Astrocyte of the hippocampus (primary cell): ENCODE measurements around the gene IFT80.
"Not testable (repeated sequence)": the region's sequence is repeated elsewhere in the genome, so short reads cannot be mapped to it uniquely, and the experiment has no call there.

Source experiments
- DNase-seq: peaks from one replicate; pipeline ENCODE4 v3.0.0; 2011; ENCODE audit warnings: low read depth, low spot score

IFT80 gene

DNA sequence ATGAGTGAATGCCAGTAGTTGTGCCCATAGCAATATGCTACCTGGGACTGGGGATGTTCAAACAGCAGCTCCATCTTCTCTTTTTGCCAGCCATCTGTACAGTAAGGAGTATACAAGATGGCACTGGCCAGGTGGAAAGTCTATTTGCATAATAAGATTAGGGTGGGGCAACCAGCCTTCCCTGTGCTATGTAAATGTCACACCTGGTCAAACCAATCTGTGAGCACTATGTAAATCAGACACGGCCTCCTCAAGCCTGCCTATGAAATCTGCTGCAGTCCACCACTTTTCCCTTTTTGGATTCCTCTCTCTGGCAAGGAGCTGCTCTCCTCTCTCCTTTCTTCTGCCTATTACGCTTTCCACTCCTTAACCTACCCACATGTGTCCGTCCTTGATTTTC, 120.8 kb downstream of the IFT80 start:
- DNase-seq, result no peak

DNA sequence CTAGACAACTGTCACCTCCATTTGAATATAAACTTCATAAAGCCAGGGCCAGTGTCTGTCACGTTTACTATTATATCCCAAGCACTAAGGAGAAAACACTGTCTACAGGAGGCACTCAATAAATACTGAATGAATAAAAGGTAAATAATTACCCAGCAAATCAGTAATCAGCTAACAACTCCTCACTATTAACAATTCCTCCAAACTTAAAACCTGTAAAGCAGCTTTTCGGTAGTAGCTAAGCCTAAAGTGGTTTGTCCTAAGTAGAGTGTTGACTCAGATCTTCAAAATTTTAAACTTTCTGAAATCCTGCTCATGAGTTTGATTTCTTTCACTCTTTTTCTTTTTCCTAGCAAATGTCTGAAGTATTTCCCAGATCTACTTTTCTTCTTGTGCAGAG, 133.9 kb downstream of the IFT80 start:
- no peak for DNase-seq

DNA sequence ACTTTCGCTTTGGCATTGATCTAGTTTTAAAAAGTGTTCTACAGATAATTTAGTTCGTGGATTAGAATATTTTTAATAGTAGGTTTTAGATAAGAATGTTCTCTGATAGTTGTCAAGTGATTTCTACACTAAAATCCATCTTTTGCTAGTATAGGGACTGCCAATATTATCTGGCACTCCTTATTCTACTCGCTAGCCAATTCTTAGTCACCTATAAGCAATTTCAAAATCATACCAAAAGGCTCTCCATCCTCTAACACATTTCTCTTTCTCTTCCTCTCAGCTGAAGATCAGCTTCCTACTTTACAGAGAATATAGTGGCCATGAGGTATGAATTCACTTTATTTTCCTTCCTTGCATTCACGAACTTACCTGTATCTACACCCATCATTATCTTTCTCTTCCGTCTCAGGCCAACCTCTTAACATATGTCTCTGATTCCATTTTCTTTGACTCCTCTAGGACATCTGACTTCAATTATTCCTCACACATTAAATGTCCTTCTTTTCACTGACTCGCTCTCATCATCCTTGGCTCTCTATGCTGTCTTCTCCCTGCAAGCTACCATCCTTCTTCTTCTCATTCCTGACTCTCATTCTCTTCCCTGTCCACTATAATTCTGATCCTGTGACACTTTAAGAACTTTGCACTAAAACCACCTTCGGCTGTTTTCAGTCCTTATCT, 138.3 kb downstream of the IFT80 start:
- DNase-seq, result no peak

DNA sequence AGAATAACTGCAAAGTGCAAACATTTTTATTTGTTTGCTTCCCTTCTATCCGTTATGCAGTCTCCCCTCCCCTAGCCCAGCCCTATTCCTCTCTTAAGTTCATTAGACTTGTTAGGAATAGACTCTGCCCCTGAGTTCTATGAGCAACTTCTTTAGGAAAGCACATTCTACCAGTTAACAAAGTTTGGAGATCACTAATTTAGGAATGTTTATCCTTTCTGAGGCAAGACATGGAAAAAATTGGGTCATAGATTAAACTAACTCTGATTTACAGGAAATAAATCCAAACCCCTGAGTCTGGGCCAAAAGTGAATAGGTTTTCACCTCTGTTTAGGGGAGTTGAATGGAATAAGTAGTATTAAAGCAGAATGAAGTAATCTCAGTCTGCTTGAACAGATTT, 139.4 kb downstream of the IFT80 start:
- DNase-seq, result peak; percentile 7

DNA sequence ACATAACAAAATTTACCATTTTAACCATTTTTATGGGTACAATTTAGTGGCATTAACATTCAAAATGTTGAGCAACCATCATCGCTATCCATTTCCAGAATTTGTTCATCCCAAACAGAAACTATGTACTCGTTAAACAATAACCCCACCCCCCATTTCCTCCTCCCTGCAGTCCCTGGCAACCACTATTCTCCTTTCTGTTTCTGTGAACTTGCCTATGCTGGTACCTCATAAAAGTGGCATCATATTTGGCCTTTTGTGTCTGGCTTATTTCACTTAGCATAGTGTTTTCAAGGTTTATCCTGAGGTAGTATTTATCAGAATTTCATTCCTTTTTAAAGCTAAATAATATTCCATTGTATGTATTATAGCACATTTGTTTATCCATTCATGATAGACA, 141.4 kb downstream of the IFT80 start:
- no peak for DNase-seq

DNA sequence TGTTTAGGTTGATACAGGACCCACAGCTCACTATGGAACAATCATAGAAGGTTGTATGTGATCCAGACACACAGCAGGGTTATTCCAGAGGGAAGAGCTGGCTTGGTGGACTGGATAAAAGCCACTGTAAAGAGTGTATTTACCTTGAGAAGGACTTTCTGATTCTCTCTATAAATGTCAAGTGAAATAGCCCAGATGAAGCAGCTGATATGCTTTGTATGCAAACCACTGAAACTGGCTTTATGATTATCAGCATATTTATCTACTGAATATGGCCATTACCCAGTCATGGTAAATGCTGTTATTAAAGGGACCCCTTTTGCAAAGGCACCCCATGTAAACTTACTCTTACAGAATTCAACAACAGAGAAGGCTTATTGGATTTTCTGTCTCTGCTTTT, 145.7 kb downstream of the IFT80 start:
- no peak for DNase-seq

DNA sequence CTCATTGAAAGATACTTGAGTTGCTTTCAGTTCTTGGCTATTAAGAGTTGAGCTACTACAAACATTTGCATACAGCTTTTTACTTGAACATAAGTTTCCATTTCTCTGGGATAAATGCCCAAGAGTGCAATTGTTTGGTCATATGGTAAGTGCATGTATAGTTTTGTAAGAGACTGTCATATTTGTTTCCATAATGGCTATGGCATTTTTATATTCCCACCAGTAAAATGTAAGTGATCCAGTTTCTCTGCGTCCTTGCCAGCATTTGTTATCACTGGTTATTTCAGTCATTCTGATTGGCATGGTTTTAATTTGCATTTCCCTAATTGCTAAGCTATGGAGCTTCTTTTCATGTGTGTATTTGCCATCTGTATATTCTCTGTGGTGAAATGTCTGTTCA, 151.3 kb downstream of the IFT80 start:
- no peak for DNase-seq

DNA sequence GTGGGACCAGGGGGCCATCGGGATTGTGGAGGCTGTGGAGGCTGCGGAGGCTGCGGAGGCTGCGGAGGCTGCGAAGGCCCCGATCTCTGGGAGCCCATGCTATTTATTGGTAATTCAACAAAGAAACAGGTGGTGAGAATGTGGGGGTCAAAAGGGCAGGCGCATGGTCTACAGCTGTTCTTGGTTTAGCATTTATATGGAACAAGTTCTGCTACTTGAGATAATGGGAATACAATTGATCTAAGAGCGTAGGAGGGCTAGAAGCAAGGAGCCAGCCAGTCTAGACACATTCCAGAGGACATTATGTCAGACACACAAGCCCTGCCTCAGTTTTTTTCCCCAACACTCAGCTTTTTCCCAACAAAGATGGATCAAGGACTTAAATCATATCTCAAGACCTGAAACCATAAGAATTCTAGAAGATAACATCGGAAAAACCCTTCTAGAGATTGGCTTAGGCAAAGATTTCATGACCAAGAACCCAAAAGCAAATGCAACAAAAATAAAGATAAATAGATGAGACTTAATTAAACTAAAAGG, 153.7 kb downstream of the IFT80 start:
- peak; percentile 11 for DNase-seq

DNA sequence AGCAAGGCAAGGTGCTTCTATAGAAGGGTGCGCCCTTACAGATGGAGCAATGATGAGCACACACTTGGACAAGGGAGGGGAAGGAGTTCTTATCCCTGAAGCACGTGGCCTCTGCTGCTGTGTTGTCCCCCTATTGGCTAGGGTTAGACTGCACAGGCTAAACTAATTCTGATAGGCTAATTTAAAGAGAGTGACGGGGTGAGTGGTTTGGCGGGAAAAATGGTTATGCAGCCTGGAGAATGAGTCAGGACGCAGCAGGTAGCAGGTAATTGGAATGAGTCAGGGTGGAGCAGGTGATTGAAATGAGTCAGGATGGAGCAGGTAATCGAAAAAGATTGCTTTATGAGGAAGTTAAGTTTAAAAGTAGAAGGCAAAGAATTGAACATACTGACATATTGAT, 158.3 kb downstream of the IFT80 start:
- DNase-seq, result not testable (repeated sequence)

DNA sequence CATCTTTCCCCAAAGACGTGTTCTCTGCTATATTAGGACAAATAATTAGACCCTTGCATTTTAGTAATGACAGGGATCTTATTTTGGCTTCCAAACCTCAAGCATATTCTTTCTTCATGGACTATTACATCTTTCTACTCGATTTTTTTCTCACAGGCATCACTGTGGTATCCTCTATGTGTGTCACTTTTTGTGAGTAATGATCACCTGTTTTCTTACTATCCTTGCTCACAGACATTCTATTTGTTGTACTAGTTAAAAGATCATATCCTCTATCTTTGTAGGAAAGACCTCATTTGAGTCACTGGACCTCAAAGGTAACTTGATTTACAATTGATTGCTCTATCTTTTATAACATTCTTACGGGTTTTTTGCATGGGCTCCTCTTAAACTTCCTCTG, 167.0 kb downstream of the IFT80 start:
- no peak for DNase-seq

DNA sequence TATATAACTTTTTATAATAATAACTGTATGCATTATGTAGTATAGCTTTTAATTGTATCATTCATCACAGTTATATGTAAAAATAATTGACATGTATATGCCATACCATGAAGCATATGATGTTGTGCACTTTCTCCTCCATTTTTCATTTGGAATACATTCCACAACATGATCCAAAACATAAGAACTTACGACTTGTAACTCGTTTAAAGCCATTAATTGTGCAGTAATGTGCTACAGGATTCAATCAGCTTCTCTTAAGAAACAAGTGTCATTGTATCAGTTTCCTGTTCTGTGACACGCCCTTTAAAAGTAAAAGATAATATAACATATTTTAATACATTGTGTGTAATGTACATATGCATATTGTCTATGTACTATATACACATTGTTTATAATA, 171.6 kb downstream of the IFT80 start:
- no peak for DNase-seq

DNA sequence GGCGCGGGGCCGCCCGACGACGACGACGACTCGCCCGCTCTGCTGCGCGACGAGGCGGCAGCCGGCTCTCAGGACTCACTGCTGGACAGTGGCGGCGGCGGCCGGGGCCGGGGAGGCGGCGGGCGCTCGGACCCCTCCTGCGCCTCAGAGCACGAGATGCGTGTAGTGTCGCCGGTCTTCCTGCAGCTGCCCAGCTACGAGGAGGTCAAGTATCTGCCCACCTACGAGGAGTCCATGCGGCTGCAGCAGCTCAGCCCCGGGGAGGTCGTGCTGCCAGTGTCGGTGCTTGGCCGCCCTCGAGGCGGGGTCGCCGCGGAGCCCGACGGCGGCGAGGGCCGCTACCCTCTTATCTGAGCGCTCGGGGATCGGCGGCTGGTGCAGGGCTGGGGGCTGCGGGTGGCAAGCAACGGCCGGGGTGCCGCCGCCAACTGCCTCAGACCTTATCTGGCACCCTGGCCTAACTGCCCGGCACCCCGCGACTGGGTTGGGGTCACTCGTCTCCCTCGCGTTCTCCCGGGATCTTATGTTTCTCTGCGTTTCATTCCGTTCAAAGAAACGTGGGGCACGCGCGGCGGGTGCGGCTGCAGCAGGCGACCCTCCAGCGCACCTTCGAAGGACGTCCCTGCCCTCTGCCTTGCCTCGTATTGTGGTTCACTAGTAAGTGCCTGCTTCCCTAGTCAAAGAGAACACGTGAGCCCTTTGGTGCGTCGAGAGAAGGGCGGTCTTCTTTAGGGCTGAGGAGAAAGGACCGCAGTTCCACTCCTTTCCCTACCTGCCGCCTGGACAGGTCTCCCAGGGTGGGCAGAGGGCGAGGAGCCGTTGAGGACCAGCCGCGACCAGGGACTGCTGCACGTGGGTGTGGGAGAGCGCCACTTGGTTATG, 172.8 kb downstream of the IFT80 start:
- peak; percentile 55 for DNase-seq

DNA sequence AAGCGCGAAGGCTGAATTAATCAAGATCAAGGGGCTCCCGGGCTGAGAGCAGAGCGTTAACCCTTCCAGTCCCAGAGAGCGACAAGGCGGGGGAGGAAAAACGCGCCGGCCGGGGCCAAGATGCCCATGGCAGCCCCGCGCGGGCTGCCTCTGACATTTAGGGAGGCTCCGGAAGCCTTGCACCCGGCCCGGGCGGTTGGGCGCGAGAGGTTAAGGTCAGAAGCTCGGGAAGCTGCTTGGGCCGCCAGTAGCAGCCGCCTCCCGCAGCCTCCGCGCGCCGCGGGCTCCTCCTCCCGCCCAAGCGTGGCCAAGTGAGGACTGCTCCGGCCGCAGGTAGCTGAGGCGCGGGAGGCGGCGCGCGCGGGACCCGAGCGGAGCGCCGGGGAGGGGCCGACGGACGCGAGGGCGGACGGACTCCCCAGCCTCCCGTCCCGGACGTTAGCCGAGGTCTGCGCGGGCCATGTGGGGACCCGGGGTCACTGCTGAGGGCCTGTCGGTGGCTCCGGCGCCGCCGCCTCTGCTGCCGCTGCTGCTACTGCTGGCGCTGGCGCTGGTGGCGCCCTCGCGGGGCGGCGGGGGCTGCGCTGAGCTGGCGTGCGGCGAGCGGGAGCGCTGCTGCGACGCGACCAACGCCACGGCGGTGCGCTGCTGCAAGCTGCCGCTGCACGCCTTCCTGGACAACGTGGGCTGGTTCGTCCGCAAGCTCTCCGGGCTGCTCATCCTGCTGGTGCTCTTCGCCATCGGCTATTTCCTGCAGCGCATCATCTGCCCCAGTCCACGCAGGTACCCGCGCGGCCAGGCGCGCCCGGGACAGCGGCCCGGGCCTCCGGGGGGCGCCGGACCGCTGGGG, 173.6 kb downstream of the IFT80 start, which contains the start of gene C3orf80:
Gene C3orf80 (plus strand): TSS at position 247 of the 850 bp plus-strand sequence. CDS start 214 bp downstream, at position 461.
- peak; percentile 68 for DNase-seq

DNA sequence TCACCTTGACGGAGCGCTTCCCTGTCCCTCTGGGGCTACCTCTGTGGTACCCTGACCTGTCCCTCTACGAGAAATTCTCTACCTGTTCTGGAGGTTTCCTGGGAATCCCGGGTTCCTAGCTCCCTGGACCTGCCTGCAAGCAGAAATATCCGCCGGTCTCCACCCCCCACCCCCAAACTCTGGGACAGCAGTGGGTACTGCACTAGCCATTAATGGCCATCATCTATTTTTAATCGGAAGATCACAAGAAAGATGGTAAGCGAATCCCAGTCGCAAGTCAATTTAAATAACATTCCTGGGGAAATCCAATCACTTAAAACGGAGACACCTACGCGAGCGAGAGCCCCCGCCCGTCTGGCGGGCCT, 174.2 kb downstream of the IFT80 start:
- DNase-seq, result no peak

DNA sequence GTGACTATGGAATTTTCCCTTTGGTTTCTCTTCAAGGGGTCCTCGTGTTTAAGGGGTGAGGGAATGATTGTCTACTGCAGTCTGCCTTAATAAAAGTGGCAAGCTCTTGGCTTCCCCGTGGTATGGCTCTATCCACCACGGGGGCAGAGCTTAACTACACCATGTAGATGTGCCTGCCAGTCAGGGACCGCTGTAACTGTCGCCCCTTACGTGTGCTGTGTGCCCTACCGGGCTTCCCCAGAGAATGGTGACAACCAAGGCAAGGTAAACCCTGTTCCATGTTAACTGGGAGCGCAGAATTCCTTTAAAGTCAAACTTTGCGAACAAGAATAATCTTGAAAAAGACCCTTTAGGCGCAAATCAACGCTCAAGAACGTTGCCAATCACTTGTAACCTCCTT, 174.8 kb downstream of the IFT80 start:
- no peak for DNase-seq

DNA sequence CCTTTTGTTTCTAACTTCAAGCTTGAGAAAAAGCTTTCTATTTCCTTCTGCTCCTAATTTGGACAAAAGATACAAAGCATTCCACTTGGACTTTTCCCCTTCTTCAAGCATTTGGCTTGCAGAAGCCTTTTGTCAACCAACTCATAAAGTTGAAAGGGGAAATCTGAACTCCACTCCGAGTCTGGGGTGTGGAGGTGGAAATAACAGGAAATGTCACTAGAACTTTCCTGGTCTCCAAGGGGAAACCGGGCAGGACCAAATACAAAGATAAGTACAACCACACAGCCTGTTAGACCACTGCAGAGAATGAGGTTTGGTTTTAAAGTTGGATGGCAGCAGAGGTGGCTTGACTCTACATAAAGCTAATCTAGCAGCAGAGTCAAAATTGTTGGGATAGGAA, 178.0 kb downstream of the IFT80 start:
- no peak for DNase-seq

DNA sequence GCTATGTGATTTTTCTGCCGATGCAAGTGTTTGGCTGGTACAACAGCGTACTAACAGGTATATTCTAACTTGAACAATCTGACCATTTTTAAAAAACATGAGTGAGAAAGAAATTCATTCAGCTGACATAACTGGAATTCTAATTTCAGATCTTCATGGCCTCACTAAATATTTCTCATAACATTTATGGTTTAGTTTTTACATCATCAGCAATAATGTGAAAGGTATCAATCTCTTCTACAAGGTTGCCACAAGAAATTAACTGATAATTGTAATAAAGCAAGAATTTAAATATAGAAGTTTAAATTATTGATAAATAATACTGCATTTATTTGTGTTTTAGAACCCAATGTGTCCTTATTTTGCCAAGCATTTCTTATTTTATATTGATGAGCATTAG, 179.0 kb downstream of the IFT80 start:
- no peak for DNase-seq

DNA sequence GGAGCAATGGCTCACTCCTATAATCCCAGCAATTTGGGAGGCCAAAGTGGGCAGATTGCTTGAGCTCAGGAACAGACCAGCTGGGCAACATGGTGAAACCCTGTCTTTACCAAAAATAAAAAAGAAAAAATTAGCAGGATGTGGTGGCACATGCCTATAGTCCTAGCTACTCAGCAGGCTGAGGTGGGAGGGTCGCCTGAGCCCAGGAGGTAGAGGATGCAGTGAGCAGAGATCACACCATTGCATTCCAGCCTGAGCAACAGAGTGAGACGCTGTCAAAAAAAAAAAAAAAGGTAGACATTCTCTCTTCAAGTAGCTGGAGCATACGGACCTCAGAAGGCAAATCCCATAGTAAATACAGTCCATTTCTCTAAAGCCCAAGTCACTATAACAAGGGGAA, 180.9 kb downstream of the IFT80 start:
- no peak for DNase-seq

DNA sequence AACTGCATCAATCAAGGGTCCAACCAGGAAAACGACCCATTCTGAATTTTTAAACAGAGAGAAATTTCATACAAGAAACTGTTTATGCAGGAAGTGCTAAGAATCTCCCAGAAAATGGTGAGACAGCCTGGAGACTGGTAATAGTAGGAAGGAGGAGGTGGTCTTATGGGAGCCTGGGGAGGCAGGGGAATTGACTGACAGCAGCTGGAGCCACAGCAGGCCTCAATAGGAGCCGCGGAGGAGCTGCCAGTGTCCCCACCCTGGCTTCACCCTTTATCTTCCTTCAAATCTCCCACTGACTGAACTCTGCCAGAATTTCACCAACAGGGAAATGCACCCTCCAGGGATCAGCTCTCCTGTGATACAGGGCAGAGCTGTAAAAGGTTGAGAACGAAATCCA, 181.3 kb downstream of the IFT80 start:
- no peak for DNase-seq

DNA sequence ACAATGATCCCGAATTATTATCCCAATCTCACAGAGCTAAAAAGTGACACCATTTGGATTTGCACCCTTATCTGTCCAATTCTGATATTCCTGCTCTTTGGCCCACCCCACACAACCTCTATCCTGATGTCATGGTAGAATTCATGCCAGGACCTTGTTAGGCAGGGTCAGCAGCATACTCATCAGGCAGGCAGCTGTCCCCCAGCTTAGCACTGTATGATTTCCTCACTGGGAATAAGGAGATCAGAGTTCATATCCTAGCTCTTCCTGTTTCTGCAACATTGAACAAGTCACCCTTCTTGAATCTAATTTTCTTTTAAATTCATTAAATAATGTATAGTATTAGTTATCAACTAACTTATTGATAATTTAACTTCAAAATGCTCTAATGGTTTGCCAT, 185.8 kb downstream of the IFT80 start:
- DNase-seq, result no peak

DNA sequence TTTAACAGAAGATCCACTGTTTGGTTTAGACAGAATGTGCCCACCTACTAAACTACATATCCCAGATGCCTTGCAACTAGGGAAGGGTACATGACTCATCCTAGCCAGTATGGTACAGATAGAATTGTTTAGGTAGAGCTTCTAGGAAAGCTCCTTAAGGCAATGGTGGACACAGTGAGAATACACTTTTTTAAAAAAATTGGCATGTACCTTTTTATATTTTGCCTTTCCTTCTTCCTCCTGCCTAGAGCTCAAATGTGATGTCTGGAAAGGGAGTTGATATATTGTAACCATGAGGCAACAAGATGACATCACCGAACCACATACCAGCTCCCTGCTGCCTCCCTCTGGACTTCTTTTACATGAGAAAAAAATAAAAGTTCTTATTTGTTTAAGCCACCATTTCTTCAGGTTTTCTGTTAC, 188.2 kb downstream of the IFT80 start:
- peak; percentile 28 for DNase-seq

DNA sequence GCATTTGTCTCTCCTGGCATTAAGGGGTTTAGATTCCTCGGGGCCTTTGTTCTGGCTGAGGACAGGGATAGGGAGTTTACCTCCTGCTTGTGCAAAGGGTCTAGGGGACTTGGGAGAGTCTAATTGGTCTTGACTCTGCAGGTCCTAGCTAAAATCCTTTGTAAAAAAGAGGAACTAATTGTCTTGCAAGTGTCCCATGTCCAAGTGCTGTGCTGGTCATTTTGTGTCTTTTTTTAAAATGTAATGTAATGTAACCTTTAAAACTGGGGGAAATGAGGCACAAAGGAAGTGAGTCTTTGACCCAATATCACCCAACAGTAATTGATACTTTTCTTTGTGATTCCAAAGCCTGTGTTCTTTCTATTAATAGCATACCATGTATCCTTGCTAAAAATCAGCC, 188.7 kb downstream of the IFT80 start:
- no peak for DNase-seq
